SH-SY5Y (cell line): ENCODE measurements around the gene ANG.

Experiments
- GATA2 ChIP-seq: IDR thresholded peaks from 2 replicates; pipeline ENCODE4 v1.6.1; 2011; ENCODE audit warnings: mild to moderate bottlenecking, low read depth, low read length
- GATA3 ChIP-seq: IDR thresholded peaks from 2 replicates; pipeline ENCODE4 v1.6.1; 2011; ENCODE audit warnings: low read depth, mild to moderate bottlenecking, low read length, moderate library complexity

- TF ChIP-seq GATA2 (no peak), GATA3 (no peak)
Measured at GRCh38 chr14:20698934-20699333, 10.4 kb downstream of the ANG start.
